ENCODE data around the gene MTMR11. TPM values are rescaled to one million over a fixed set of nuclear protein-coding genes. Genes with fewer than 3 reads are reported as not detected.

The MTMR11 gene
- total and polyA plus RNA-seq, 2 of the 13 experiments (the other 11 are each of a cell fraction or from before 2014, with no cell fraction given) = 0.49 to 2.8 TPM

GRCh38 chr1:149886396-149887195 is 50.1 kb downstream of the MTMR11 start (continued):
- TF ChIP-seq ZC3H13 (CRISPR knock-in tag; IDR thresholded peaks at IDR 0.05) (peak; percentile 58), ZBTB34 (CRISPR knock-in tag; IDR thresholded peaks at IDR 0.05) (no peak), THAP9 (CRISPR knock-in tag; IDR thresholded peaks at IDR 0.05; ENCODE audit: borderline replicate concordance) (no peak), ASH2L (IDR thresholded peaks at IDR 0.05; ENCODE audit: insufficient read length, low read depth, low read length) (no peak), BCL3 (CRISPR knock-in tag; IDR thresholded peaks at IDR 0.05) (no peak), ZNF224 (CRISPR knock-in tag; IDR thresholded peaks at IDR 0.05) (no peak), RCOR2 (CRISPR knock-in tag; IDR thresholded peaks at IDR 0.05) (no peak), ZNF737 (CRISPR knock-in tag; IDR thresholded peaks at IDR 0.05; ENCODE audit: borderline replicate concordance) (no peak), KDM3A (CRISPR knock-in tag; IDR thresholded peaks at IDR 0.05; ENCODE audit: low read depth) (no peak), NR3C1 (CRISPR knock-in tag; IDR thresholded peaks at IDR 0.05) (no peak), ZSCAN20 (CRISPR knock-in tag; IDR thresholded peaks at IDR 0.05; ENCODE audit: borderline replicate concordance) (0 out of 2 replicates have a peak, but pooled peaks have one; percentile 19), GPBP1L1 (CRISPR knock-in tag; IDR thresholded peaks at IDR 0.05) (no peak), BRD4 (CRISPR knock-in tag; IDR thresholded peaks at IDR 0.05) (peak; percentile 53; the same call in 1 of the 2 replicates), DRAP1 (CRISPR knock-in tag; IDR thresholded peaks at IDR 0.05) (peak; percentile 98), ZNF629 (CRISPR knock-in tag; conservative IDR thresholded peaks at IDR 0.05) (0 out of 2 replicates have a peak, but pooled peaks have one; percentile 27), CCAR2 (optimal IDR thresholded peaks at IDR 0.05; ENCODE audit: low read depth, low read length) (no peak), ZFP90 (CRISPR knock-in tag; IDR thresholded peaks at IDR 0.05; ENCODE audit: borderline replicate concordance) (peak; percentile 16; the same call in 1 of the 2 replicates), ZNF761 (CRISPR knock-in tag; conservative IDR thresholded peaks at IDR 0.05) (no peak; the same call in none of the 2 replicates), KLF16 (CRISPR knock-in tag; IDR thresholded peaks at IDR 0.05) (peak in 1 of 2 experiments; percentile 80; a peak in 2 of 4 replicates), ZNF101 (CRISPR knock-in tag; IDR thresholded peaks at IDR 0.05; ENCODE audit: borderline replicate concordance, low read depth) (no peak)
